Measurements from ENCODE around the gene PDE6B. TPM values are rescaled to one million over a fixed set of nuclear protein-coding genes. Genes with fewer than 3 reads are reported as not detected.

PDE6B gene
- total and polyA plus RNA-seq, 2 experiments from 2014 or later = 3.4 to 5.0 TPM

- no peak for TF ChIP-seq EZH2 (IDR thresholded peaks at IDR 0.05; ENCODE audit: low read depth, unreplicated experiment)
- no peak for TF ChIP-seq CTCF (conservative IDR thresholded peaks at IDR 0.05; ENCODE audit: low read depth in 2 of 2)
- TF ChIP-seq STAT1 (IDR thresholded peaks at IDR 0.05; ENCODE audit: unreplicated experiment) = no peak
- TF ChIP-seq REST (IDR thresholded peaks at IDR 0.05; ENCODE audit: unreplicated experiment) = no peak
- no peak for TF ChIP-seq JUNB (IDR thresholded peaks at IDR 0.05; ENCODE audit: unreplicated experiment)
- no peak for TF ChIP-seq ZNF331 (CRISPR knock-in tag; IDR thresholded peaks at IDR 0.05; ENCODE audit: low read depth)
- no peak for TF ChIP-seq CREB1 (CRISPR knock-in tag; IDR thresholded peaks at IDR 0.05; ENCODE audit: low read depth)
Observed at GRCh38 chr4:710916-711315, 85.5 kb downstream of the PDE6B start (continued).

GRCh38 chr4:712093-712492, 86.7 kb downstream of the PDE6B start:
- DNase-seq (ENCODE audit: low spot score) (no peak), ATAC-seq (no peak)
- H3K79me2 ChIP-seq (replicated peaks; ENCODE audit: insufficient read depth) = peaks cover 65% of the 10 kb centered on the region
- H3K4me1 ChIP-seq (ENCODE audit: insufficient read depth) = no peaks in the 10 kb centered on the region
- no peaks in the 10 kb centered on the region for H3K9me3 Mint-ChIP-seq
- H3K4me1 Mint-ChIP-seq = peaks cover 4% of the 10 kb centered on the region; the same call in 2 of the 3 replicates
- H3K27ac ChIP-seq (ENCODE audit: low read depth) = no peak overlapping the region
- 0 out of 2 replicates have a peak, but pooled peaks cover 3% of the 10 kb centered on the region for H3K36me3 ChIP-seq (ENCODE audit: insufficient read depth)
- H3K4me2 ChIP-seq = no peak overlapping the region
- H3K27me3 ChIP-seq (ENCODE audit: insufficient read depth) = no peaks in the 10 kb centered on the region
- no peak for TF ChIP-seq CREB1 (CRISPR knock-in tag; IDR thresholded peaks at IDR 0.05; ENCODE audit: low read depth)
- no peak for TF ChIP-seq ZNF331 (CRISPR knock-in tag; IDR thresholded peaks at IDR 0.05; ENCODE audit: low read depth)
- TF ChIP-seq NANOG (IDR thresholded peaks at IDR 0.05; ENCODE audit: borderline replicate concordance) = no peak
- no peak for TF ChIP-seq REST (IDR thresholded peaks at IDR 0.05; ENCODE audit: unreplicated experiment)
- no peak overlapping the region for H3K4me3 ChIP-seq
- H3K9me2 ChIP-seq (ENCODE audit: insufficient read depth) = no peaks in the 10 kb centered on the region
- no peak overlapping the region for H2AFZ ChIP-seq
- peaks cover 4% of the 10 kb centered on the region for H3K27me3 Mint-ChIP-seq (ENCODE audit: insufficient read depth, low read depth, poor library complexity)
- H3K36me3 Mint-ChIP-seq (ENCODE audit: low read depth) = peaks cover 35% of the 10 kb centered on the region
- no peaks in the 10 kb centered on the region for H3F3A ChIP-seq (replicated peaks; ENCODE audit: low read depth)
- H3K27ac Mint-ChIP-seq = no peak overlapping the region
- no peak overlapping the region for H3K4me3 Mint-ChIP-seq
- peaks cover 33% of the 10 kb centered on the region for H4K20me1 ChIP-seq (replicated peaks; ENCODE audit: insufficient read depth)

All from GM23338 (cell line).